Fibroblast of pulmonary artery (primary cell): ENCODE results near the gene HNMT.

ENCODE experiments used
- DNase-seq: peaks from one replicate; pipeline ENCODE4 v3.0.0-alpha.2; 2010; ENCODE audit warnings: low read depth
- H3K4me3 ChIP-seq: replicated peaks from 2 replicates; pipeline ENCODE4 v1.5.1; 2011; ENCODE audit warnings: low read depth, mild to moderate bottlenecking, control low read depth, low read length, moderate library complexity
- CTCF ChIP-seq: IDR thresholded peaks from 2 replicates; pipeline ENCODE4 v1.5.1; 2011; ENCODE audit warnings: mild to moderate bottlenecking, control low read depth, low read length, inconsistent platforms; ENCODE audit errors: missing control alignments

Gene HNMT

GRCh38 chr2:137952586-137953129, 11.6 kb upstream of the HNMT start:
- no peak for TF ChIP-seq CTCF
- DNase-seq, result no peak
- no peak overlapping the region for H3K4me3 ChIP-seq

GRCh38 chr2:137955536-137955935, 8.7 kb upstream of the HNMT start:
- no peak for DNase-seq
- no peak overlapping the region for H3K4me3 ChIP-seq
- TF ChIP-seq CTCF, result no peak

- TF ChIP-seq CTCF, result no peak
- H3K4me3 ChIP-seq, result no peak overlapping the region
- peak; percentile 95 for DNase-seq
Observed at GRCh38 chr2:137957033-137957432, 7.2 kb upstream of the HNMT start.

- no peak overlapping the region for H3K4me3 ChIP-seq
- TF ChIP-seq CTCF, result no peak
Observed at GRCh38 chr2:137959166-137959565, 5.1 kb upstream of the HNMT start.

GRCh38 chr2:137960223-137960622, 4.0 kb upstream of the HNMT start:
- no peak for TF ChIP-seq CTCF
- DNase-seq, result peak; percentile 38
- H3K4me3 ChIP-seq, result no peak overlapping the region

More at GRCh38 chr2:137959166-137959565, 5.1 kb upstream of the HNMT start:
- no peak for DNase-seq

GRCh38 chr2:137961602-137962001, 2.7 kb upstream of the HNMT start:
- no peak for TF ChIP-seq CTCF
- no peak for DNase-seq
- no peak overlapping the region for H3K4me3 ChIP-seq

GRCh38 chr2:137963535-137964065, 673 bp upstream of the HNMT start:
- TF ChIP-seq CTCF, result no peak
- peak overlapping the region; percentile 57 for H3K4me3 ChIP-seq
- DNase-seq, result no peak
